HG03060 (cell line): ENCODE results near the gene KRTAP19-6.
"Not testable (repeated sequence)": the region's sequence is repeated elsewhere in the genome, so short reads cannot be mapped to it uniquely, and the experiment has no call there.

Experiments used
- ATAC-seq: cut with Tn5 transposase; IDR thresholded peaks from one replicate; pipeline ENCODE4 v1.9.1; 2021; ENCODE audit warnings: low read depth, moderate number of reproducible peaks; ENCODE audit not compliant: unreplicated experiment

The KRTAP19-6 gene, protein sequence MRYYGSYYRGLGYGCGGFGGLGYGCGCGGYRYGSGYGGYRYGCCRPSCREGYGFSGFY

DNA sequence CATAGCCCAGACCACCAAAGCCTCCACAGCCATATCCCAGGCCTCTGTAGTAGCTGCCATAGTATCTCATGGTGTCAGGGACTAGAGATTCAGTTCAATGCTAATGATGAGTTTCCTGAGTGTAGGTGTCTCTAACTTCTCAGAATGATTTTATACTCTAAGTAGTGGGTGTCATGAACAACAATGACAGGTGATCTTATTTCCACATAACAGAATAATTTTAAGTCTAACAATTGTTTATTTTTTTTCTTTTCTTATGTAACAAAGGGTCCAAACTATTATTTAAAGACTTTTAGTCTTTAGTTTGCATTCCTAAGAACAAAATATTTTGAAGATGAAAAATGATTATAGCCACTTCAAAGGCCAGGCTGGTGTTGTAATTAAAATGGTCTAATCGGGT lies at the start of gene KRTAP19-6:
TSS of gene KRTAP19-6 (minus strand) at position 101 of the 400 bp plus-strand sequence. CDS start at position 70, 31 bp downstream.
- no peak for ATAC-seq

DNA sequence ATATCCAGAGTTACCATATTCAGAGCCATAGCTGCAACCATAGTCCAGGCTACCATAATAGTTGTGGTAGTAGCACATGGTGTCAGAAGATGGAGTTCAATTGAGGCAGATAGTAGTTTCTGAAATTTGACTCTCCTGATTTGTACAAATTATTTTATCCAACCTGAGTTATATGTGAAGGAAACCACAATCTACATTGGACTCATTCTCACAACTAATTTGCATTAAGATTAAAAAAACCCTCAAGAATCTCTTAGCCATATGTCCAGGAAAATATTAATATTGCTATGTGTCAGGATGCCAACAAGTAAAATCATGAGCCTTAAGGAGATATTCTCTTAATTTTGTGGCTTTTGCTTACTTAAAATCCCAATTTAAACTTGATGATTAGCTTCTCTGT lies 48.6 kb upstream of the KRTAP19-6 start, which contains the start of gene KRTAP22-2:
TSS of gene KRTAP22-2 (minus strand) at position 101 of the 400 bp plus-strand sequence.
- no peak for ATAC-seq

DNA sequence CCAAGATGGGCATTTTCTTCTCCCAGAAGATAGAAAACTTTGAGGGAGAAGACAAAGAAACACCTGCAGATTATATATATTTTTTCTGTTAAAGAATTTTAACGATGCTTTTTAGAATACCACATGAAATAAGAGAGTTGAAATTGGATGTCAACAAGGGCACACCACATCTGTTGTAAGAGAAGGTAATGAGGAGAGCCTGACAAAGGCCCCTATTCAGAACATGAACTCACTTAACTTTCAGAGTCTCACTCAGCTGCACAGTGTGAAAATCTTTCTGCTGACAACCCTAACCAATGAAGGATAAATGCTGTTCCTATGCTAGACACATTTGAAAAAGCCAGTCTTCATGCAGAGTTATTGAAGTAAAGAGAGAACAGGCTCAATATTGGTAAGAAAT lies 41.2 kb upstream of the KRTAP19-6 start:
- ATAC-seq: no peak

DNA sequence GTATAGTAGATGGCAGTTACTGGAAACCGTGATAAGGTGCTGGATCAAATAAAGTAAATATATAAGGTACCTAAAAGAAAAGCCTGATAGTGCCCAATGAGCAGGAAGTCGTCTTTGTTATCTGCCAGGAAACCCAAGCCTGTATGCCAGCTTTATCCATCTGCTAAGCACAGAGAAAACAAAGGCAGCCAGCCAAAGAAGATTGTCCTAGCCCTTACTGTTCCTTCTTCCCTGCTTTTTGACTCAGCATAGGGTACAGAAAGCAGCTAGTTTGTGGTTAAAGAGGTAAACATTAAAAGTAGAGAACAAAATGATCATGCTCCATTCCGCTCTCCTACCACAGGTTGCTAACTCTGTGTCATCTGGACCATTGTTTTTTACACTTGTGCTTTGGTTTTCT lies 38.5 kb upstream of the KRTAP19-6 start:
- no peak for ATAC-seq

DNA sequence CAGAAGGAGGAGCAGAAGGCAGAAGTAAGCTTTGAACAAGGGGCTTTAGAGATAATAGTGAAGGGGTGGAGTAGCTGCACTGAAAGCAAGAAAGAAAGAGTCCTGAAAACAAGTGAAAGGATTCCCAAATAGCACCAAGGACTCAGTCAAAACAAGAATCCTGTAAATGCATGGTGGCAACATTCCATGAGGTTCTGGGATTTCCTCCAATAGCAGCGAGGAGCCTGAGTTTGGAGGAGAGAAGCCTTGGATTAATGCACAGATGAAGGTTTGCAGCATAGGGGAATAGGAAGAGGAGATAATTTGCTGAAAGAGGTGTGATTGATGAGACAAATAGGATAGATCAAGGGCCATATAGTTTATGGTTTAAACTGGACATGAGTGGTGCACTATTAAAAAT lies 37.7 kb upstream of the KRTAP19-6 start:
- ATAC-seq: no peak

DNA sequence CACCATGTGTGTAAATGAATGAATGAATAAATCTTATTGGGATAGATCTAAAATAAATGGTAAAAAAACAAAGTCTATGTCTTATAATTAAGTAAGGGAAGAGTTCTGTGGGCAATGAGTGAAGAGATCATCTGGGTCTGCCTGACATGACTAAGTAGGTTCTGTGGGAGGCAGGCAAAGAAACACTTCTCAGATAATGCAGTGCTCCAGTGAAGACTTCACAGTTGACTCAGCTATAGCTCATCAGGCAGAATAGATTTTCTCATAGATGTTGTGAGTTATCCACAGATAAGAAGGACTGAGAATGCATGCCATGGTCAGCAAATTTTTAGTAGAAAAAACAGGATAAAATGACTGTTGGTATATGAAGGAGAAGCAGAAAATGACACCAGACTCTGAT lies 36.1 kb upstream of the KRTAP19-6 start:
- no peak for ATAC-seq

DNA sequence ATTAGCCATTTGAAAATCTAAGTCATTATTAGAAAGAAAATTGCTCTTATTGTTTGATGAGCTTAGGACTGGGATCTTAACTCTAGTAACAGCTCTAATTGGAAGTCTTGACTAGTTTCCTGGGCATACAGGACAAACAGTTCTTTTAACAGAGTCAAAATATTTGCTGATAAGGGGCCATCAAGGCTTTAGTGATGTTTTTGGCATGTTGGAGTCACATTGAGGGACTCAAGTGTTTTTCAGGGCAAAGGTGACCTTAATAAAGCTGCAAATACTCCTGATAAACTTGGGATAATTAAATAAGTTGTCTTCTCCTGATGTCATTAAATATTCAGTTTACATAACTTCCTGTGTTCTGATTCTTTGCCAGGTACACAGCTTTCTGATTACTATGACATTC lies 26.0 kb upstream of the KRTAP19-6 start:
- ATAC-seq: no peak

DNA sequence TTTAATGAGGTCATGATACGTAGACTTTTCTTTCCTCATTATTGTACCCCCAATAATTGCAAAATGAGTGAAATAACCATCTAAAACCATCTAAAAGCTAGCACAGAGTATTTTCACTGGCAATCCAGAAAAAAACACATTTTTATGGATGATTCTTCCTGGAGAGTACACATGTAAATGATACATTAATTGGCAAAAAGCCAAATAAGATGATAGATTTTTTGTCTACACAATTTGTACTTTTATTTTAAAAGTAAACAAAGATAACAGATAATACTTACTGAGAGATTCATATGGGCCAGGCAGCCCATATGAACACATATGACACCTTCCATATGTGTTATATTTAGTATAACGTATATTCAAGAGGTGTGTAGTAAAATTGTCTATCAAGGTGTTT lies 22.0 kb upstream of the KRTAP19-6 start:
- ATAC-seq: no peak

DNA sequence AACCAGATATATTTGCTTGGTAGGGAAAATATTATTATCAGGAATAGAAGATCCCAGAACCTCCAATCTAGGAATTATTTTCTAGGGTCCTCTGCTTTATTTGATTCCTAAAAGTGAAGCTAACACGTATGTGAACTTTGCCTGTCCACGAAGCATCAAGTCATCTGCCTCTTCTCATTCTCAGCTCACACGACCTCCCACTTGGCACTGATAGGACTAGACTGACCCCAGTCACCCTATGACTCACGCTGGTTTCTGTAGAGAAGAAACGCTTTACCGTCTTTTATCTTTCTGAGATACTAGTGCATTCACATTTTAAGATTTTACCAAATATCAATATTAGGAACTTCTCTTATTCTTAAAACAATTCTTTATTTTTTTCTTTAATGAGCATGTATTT lies 21.4 kb upstream of the KRTAP19-6 start:
- no peak for ATAC-seq

DNA sequence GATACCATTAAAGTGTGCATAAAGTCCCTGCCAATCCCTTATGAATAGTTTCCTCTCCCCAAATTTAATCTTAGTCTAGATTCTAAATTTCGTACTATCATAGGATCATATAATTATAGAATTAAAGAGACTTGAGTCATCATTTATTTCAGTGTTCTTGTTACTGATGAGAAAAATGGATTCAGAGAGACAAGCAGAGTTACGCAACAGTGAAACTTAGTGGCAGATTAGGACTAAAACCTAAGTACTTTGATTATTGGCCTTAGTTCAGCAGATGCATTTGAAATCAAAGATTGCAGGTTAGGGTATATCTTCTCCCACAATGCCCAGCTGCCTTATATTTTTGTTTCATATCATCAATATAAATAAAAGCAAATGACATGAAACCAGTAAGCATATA lies 20.3 kb upstream of the KRTAP19-6 start:
- no peak for ATAC-seq

DNA sequence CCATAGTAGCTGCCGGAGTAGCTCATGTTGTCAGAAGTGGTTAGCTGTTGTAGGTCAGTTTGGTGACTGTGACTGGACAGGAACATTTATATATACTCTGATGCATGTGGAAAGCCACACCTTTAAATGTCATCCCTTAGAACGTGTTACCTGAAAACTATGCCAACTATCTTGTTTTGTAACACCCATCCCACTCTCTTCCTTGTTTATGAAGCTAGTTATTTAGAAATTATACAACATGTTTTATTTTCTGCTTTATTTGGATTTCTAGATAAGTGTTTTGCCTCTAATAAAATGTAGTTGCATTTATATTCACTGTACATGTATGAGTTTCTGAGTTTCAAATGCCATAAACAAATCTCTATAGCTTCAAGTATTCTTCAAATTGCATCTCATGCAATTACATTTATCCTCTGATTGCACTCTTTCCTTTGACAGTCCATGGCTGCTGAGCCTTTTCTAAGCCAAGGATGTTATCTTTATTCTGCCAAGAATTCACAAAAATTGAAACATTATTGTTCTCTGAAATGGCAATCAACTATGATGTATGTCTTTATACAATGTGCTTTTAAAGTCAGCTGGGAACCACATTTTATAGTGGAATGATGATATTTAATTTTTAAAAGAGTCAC lies 19.7 kb upstream of the KRTAP19-6 start, which contains the start of gene KRTAP19-7:
TSS of gene KRTAP19-7 (minus strand) at position 51 of the 632 bp plus-strand sequence. CDS start at position 26, 25 bp downstream.
- ATAC-seq: no peak

DNA sequence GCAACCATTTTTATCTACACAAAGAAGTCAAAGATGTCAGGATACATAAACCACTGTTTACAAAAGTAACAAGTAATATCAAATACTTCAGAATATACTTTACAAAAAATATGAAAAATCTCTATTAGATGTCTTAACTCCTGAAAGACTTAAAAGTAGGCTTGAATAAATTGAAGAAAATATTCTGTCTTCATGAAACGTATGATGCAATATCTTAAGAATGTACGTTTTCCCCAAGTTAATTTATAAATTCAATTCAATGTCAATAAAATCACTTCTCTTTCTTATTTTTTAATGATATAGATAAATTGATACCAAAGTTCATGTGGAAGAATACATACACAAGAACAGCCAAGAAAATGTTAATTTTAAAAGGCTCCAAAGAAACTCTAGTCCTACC lies 13.4 kb upstream of the KRTAP19-6 start:
- no peak for ATAC-seq

DNA sequence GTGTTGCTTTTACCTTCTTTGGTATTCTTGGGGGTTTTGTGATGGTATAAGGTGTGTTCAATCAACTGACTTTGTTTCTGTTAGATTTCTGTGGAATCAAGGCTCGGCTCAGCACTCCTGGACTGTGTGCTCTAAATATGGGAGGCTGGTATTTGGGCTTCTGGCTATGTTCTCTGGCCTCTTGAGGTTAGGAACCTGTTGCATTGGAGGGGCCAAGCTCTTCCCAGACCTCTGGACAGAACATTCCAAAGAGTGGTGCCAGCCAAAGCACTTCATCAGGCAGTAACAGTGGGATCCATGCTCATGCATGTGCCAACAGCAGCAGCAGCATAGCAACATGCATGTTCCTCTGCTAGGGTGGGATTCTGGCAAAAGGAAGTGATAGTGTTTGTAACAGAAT lies 11.1 kb upstream of the KRTAP19-6 start:
- no peak for ATAC-seq

DNA sequence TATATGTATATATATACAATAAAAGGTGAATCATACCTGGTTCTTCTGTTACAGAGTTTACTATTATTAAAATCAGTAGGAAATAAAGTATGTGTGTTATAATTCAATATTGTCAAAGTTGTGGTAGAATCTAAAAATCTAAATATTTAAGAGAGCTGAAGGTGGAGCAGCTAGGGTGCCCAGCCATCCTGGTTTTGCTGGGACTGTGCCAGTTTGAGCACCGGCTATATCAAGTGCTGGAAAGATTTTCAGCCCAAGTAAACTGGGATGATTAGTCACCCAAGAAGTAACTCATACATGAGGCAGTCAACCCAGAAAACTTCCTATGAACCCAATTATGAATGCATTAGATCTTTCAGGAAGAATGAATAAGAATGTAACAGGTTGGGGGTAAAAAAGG lies 22.8 kb downstream of the KRTAP19-6 start:
- ATAC-seq: no peak

DNA sequence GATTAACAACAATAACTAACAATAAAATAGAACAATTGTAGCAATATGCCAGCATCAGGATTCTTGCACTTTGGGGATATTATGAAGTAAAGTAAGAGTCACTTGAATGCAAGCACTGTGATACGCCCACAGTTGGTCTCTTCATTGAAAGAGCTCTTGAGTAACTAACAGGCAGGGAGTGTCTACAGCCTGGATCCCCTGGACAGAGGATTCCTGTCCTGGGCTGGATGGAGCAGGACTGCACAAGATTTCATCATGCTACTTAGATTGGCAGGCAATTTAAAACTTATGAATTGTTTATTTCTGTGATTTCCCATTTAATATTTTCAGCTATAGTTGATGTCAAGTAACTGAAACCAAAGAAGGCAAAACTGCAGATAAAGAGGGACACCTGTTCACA lies 26.0 kb downstream of the KRTAP19-6 start:
- ATAC-seq: no peak

DNA sequence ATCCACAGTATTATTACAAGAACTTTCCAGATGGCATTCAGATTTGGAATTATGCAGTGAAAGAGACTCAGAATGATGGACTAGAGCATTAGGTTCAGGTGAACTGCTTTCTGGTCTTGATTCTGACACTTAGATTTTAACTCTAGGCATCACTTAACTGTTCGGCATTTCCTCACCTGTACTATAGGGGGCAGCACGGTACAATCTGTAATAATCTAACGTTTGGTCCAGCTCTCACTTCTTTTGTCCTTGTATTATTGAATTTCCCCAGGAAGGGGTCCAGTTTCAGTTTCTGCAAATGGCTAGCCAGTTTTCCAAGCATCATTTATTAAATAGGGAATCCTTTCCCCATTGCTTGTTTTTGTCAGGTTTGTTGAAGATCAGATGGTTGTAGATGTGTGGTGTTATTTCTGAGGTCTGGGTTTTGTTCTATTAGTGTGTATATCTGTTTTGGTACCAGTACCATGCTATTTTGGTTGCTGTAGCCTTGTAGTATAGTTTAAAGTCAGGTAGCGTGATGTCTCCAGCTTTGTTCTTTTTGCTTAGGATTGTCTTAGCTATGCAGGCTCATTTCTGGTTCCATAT lies 36.0 kb downstream of the KRTAP19-6 start:
- ATAC-seq: not testable (repeated sequence)

DNA sequence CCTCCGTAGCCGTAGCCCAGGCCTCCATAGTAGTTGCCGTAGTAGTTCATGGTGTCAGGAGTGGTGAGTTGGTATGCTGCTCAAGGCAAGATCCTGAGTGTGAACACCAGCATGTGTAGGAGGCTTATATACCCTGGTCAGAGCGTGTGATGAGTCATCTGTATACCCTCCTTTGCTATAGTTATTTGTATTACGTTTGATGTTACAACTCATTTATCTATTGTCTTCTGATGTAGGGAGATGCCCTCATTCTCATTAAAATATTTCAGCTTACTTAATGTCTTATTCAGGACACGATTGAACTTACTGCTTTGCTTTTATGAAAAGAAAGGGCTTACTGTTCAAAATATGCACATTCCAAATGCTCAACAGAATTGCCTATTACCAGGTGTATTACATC lies 39.6 kb downstream of the KRTAP19-6 start, which contains the start of gene KRTAP19-5:
TSS of gene KRTAP19-5 (minus strand) at position 101 of the 400 bp plus-strand sequence. CDS start at position 50, 51 bp downstream.
- no peak for ATAC-seq

DNA sequence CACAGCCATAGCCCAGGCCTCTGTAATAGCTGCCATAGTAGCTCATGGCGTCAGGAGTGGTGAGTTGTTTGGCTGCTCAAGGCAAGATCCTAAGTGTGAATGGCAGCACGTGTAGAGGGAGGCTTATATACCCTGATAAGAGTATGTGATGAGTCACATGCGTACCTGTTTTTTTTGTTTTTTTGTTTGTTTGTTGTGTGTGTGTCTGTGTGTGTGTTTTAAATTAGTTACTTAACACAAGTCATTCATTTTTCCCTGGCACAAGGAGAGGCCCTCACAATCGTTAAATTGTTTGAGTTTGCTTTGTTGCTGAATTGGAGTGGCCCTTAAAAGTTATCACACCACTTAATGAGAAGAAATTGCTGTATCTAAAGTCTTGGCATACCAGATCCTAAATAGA lies 44.6 kb downstream of the KRTAP19-6 start, which contains the start of gene KRTAP19-4:
TSS of gene KRTAP19-4 (minus strand) at position 101 of the 400 bp plus-strand sequence. CDS start at position 46, 55 bp downstream.
- no peak for ATAC-seq

DNA sequence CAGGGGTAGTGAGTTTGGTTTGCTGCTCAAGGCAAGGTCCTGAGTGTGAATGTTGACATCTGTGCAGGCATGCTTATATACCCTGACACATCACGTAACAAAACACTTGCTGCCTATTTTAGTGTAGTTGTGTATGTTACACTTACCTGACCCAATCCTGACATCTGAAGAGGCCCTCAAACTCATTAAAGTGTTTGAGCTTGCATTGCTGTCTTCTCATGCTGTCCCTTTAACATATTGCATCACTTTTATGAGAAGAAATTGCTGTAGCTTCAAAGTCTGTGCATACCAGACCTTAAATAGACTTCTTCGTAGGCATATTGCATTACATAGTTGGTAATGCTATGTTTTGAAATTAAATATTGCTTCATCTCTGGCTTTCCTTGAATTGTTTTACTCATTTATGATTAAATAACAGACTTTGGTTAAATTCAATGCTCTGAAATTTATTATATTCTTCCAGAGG lies 49.7 kb downstream of the KRTAP19-6 start, which contains the start of gene KRTAP19-3:
TSS of gene KRTAP19-3 (minus strand) at position 51 of the 466 bp plus-strand sequence. CDS start 56 bp downstream, outside the sequence.
- ATAC-seq: no peak
